Measurements from ENCODE around the gene CCDC154.

The CCDC154 gene

DNA sequence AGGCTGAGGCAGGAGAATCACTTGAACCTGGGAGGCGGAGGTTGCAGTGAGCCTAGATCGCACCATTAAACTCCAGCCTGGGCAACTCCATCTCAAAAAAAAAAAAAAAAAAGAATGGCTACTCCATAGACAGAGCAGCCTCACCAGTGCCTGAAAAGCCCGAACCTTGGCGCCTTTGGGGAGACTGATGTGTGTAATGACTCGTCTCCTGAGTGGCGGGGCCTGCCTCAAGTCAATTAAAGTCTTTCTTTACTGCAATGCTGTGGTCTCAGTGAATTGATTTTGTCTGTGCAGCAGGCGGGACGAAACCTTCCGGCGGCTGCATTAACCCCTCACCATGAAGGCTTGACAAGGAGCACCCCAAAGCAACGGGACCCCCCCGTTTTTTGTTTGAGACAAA is 20.3 kb downstream of the CCDC154 start:
- H3K9me2 ChIP-seq (replicated peaks; ENCODE audit: insufficient read depth, low read length) = no peaks in the 10 kb centered on the region
- TF ChIP-seq CTCF (IDR thresholded peaks at IDR 0.05; ENCODE audit: insufficient read depth, low read length, poor library complexity, severe bottlenecking) = no peak
- H3K79me2 ChIP-seq (ENCODE audit: insufficient read depth, low read length) = peaks cover 15% of the 10 kb centered on the region
- H3F3A ChIP-seq (ENCODE audit: insufficient read depth) = no peaks in the 10 kb centered on the region
- no peak overlapping the region for H2AFZ ChIP-seq (ENCODE audit: low read depth, low read length, severe bottlenecking)
- no peaks in the 10 kb centered on the region for H3K36me3 ChIP-seq (ENCODE audit: low read length)
- H3K9me3 ChIP-seq (ENCODE audit: insufficient read depth, low read length) = no peaks in the 10 kb centered on the region
- no peaks in the 10 kb centered on the region for H4K20me1 ChIP-seq (ENCODE audit: low read depth, low read length)
- H3K4me3 ChIP-seq (ENCODE audit: insufficient read depth, low read length, poor library complexity, severe bottlenecking) = no peak overlapping the region
- H3K9ac ChIP-seq (ENCODE audit: low read length) = no peak overlapping the region
- H3K27me3 ChIP-seq (ENCODE audit: low read length) = no peaks in the 10 kb centered on the region
- H3K27ac ChIP-seq (ENCODE audit: low read depth, low read length) = no peak overlapping the region
- no peak overlapping the region for H3K4me2 ChIP-seq (ENCODE audit: low read depth, low read length, poor library complexity, severe bottlenecking)

GRCh38 chr16:1422076-1422475 is 22.3 kb downstream of the CCDC154 start:
- no peak overlapping the region for H2AFZ ChIP-seq (ENCODE audit: low read depth, low read length, severe bottlenecking)
- H3K9me2 ChIP-seq (replicated peaks; ENCODE audit: insufficient read depth, low read length) = no peaks in the 10 kb centered on the region
- no peaks in the 10 kb centered on the region for H3F3A ChIP-seq (ENCODE audit: insufficient read depth)
- H3K79me2 ChIP-seq (ENCODE audit: insufficient read depth, low read length) = peaks cover 23% of the 10 kb centered on the region
- no peaks in the 10 kb centered on the region for H3K36me3 ChIP-seq (ENCODE audit: low read length)
- no peak overlapping the region for H3K4me3 ChIP-seq (ENCODE audit: insufficient read depth, low read length, poor library complexity, severe bottlenecking)
- no peaks in the 10 kb centered on the region for H4K20me1 ChIP-seq (ENCODE audit: low read depth, low read length)
- no peak overlapping the region for H3K9ac ChIP-seq (ENCODE audit: low read length)
- no peak overlapping the region for H3K27ac ChIP-seq (ENCODE audit: low read depth, low read length)
- H3K4me2 ChIP-seq (ENCODE audit: low read depth, low read length, poor library complexity, severe bottlenecking) = no peak overlapping the region
- TF ChIP-seq EZH2phosphoT487 (conservative IDR thresholded peaks at IDR 0.05; ENCODE audit: low read length) = no peak
- no peaks in the 10 kb centered on the region for H3K27me3 ChIP-seq (ENCODE audit: low read length)
- H3K9me3 ChIP-seq (ENCODE audit: insufficient read depth, low read length) = no peaks in the 10 kb centered on the region

DNA sequence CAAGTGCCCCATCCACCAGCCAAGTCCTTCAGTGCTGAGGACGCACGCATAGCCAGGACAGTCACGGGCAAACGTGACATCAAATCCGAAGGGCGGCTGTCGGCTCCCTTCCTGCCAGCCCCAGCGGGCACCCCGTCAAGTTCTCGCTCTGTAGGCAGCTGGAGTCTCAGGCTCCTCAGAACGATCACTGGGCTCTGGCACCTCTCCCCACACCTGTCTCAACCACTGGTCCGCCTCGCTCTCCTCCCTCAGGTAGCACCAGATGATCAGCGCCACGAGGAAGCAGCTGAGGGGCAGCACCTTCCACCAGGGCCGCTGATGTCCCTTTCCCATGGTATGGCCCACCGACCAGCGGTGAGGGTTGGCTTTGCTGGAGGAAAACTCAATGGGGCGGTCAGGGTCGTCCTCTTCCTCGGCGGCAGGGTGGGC is 24.2 kb downstream of the CCDC154 start:
- Histone ChIP-seq H3K9me3 (ENCODE audit: insufficient read depth, low read length) (no peaks in the 10 kb centered on the region), H3K27me3 (ENCODE audit: low read length) (no peaks in the 10 kb centered on the region), H3K9me2 (replicated peaks; ENCODE audit: insufficient read depth, low read length) (no peaks in the 10 kb centered on the region), H2AFZ (ENCODE audit: low read depth, low read length, severe bottlenecking) (peak overlapping the region; percentile 36), H4K20me1 (ENCODE audit: low read depth, low read length) (no peaks in the 10 kb centered on the region), H3K79me2 (ENCODE audit: insufficient read depth, low read length) (peaks cover 23% of the 10 kb centered on the region), H3F3A (ENCODE audit: insufficient read depth) (peaks cover 16% of the 10 kb centered on the region), H3K4me2 (ENCODE audit: low read depth, low read length, poor library complexity, severe bottlenecking) (peak overlapping the region; percentile 80), H3K27ac (ENCODE audit: low read depth, low read length) (no peak overlapping the region), H3K36me3 (ENCODE audit: low read length) (no peaks in the 10 kb centered on the region), H3K4me3 (ENCODE audit: insufficient read depth, low read length, poor library complexity, severe bottlenecking) (peak overlapping the region; percentile 95), H3K9ac (ENCODE audit: low read length) (peak overlapping the region; percentile 94)
- TF ChIP-seq EZH2phosphoT487 (conservative IDR thresholded peaks at IDR 0.05; ENCODE audit: low read length) = no peak
- no peak for TF ChIP-seq CTCF (IDR thresholded peaks at IDR 0.05; ENCODE audit: insufficient read depth, low read length, poor library complexity, severe bottlenecking)

GRCh38 chr16:1416521-1416941 is 27.8 kb downstream of the CCDC154 start:
- Histone ChIP-seq H3K27ac (ENCODE audit: low read depth, low read length) (no peak overlapping the region), H4K20me1 (ENCODE audit: low read depth, low read length) (no peaks in the 10 kb centered on the region), H2AFZ (ENCODE audit: low read depth, low read length, severe bottlenecking) (no peak overlapping the region), H3K4me3 (ENCODE audit: insufficient read depth, low read length, poor library complexity, severe bottlenecking) (no peak overlapping the region), H3F3A (ENCODE audit: insufficient read depth) (peaks cover 19% of the 10 kb centered on the region), H3K9me3 (ENCODE audit: insufficient read depth, low read length) (no peaks in the 10 kb centered on the region), H3K27me3 (ENCODE audit: low read length) (no peaks in the 10 kb centered on the region), H3K79me2 (ENCODE audit: insufficient read depth, low read length) (peaks cover 23% of the 10 kb centered on the region), H3K9me2 (replicated peaks; ENCODE audit: insufficient read depth, low read length) (no peaks in the 10 kb centered on the region), H3K4me2 (ENCODE audit: low read depth, low read length, poor library complexity, severe bottlenecking) (no peak overlapping the region), H3K9ac (ENCODE audit: low read length) (no peak overlapping the region), H3K36me3 (ENCODE audit: low read length) (no peaks in the 10 kb centered on the region)
- TF ChIP-seq CTCF (IDR thresholded peaks at IDR 0.05; ENCODE audit: insufficient read depth, low read length, poor library complexity, severe bottlenecking) (no peak), EZH2phosphoT487 (conservative IDR thresholded peaks at IDR 0.05; ENCODE audit: low read length) (no peak)
